Stimulated activated CD4-positive, alpha-beta T cell treated with anti-CD3 and anti-CD28 coated beads, TNF-alpha, amount 100 ng/mL, for 4 hours (primary cell): Measurements from ENCODE around the gene KIF18B.

ENCODE experiments used
- DNase-seq, 3 experiments: peaks; one replicate each; pipeline ENCODE4 v3.0.0-alpha.2; 2020; ENCODE audit warnings: low read depth in 3 of 3

The KIF18B gene

GRCh38 chr17:44875761-44876160 lies 71.8 kb downstream of the KIF18B start:
- DNase-seq: no peak
